HepG2 (cell line): Measurements from ENCODE around the gene RAB34. TPM values are rescaled to one million over a fixed set of nuclear protein-coding genes. Genes with fewer than 3 reads are reported as not detected.
A peak's percentile ranks its signal among the peaks of the same experiment; 100 is the strongest.

Source experiments
- ATAC-seq: fragments of 200-7000 bp; cut with Tn5 transposase; 3 replicates; pipeline ENCODE4 v1.9.1; 2020; ENCODE audit warnings: mild to moderate bottlenecking, moderate library complexity
- BruUV-seq: library from RNA; stranded (reverse); fragments of 400-500 nt; replicated peaks from 2 replicates; lab custom pipeline; 2021; lab: Mats Ljungman, UMichigan
- CTCF ChIA-PET: fragments of 300-600 bp; formaldehyde crosslinking; extraction: SDS; loops from one replicate; lab custom pipeline; 2021; ENCODE audit warnings: low total read pairs, inconsistent platforms, low intra/inter-chr PET ratio; lab: Yijun Ruan, JAX
- POLR2A ChIA-PET: fragments of 350-600 bp; sonication (Branson Sonifier 250); formaldehyde crosslinking; loops from one replicate; lab custom pipeline; 2020; ENCODE audit warnings: antibody characterized with exemption, inconsistent platforms; lab: Yijun Ruan, JAX
- DNase-seq: peaks from one replicate; pipeline ENCODE4 v3.0.0-alpha.2; 2015; ENCODE audit warnings: low spot score
- FAIRE-seq: peaks from 3 replicates; lab custom pipeline; 2011; peaks lifted over from hg19 to GRCh38; lab: Jason Lieb, UNC
- H2AFZ ChIP-seq: one replicate; pipeline ENCODE4 v1.6.1; 2011; ENCODE audit warnings: low read length, inconsistent platforms
- H3K27ac ChIP-seq: fragments of 300-600 bp; 3 replicates; pipeline ENCODE4 v1.8.0; 2011; ENCODE audit warnings: mixed run types, mild to moderate bottlenecking, mixed read lengths, low read length, inconsistent platforms; ENCODE audit not compliant: insufficient read depth; ENCODE audit errors: extremely low read length
- H3K27me3 ChIP-seq, 2 experiments: fragments of 200-600 bp in 1 of 2; 2 replicates in 1 of 2; 3 replicates in 1 of 2; pipeline versions ENCODE4 v1.6.0 to v1.8.0; 2011; ENCODE audit warnings: low read length in 2 of 2, mild to moderate bottlenecking in 2 of 2, moderate library complexity in 2 of 2, inconsistent platforms in 1 of 2; ENCODE audit not compliant: insufficient read depth in 2 of 2, control insufficient read depth in 1 of 2
- H3K36me3 ChIP-seq, 2 experiments: fragments of 200-600 bp in 1 of 2; replicated peaks in 1 of 2; 2 replicates in 1 of 2; 3 replicates in 1 of 2; pipeline versions ENCODE4 v1.5.1 to v1.8.0; 2011; ENCODE audit warnings: low read length in 2 of 2, inconsistent platforms in 1 of 2; ENCODE audit not compliant: insufficient read depth in 2 of 2, control insufficient read depth in 1 of 2
- H3K4me1 ChIP-seq: 2 replicates; pipeline ENCODE4 v1.5.1; 2012; ENCODE audit warnings: low read length, inconsistent platforms; ENCODE audit not compliant: insufficient read depth
- H3K4me2 ChIP-seq: 2 replicates; pipeline ENCODE4 v1.6.0; 2011; ENCODE audit warnings: low read depth, low read length, inconsistent platforms
- H3K4me3 ChIP-seq, 3 experiments: fragments of 200-600 bp in 1 of 3; sonication (generic), shearing (Covaris generic) in 1 of 3; replicated peaks in 1 of 3; 2 replicates each; pipeline ENCODE4 v1.5.1; 2011 to 2016; ENCODE audit warnings: low read length in 3 of 3, inconsistent platforms in 2 of 3, low read depth in 2 of 3, mild to moderate bottlenecking in 2 of 3, control low read depth in 1 of 3, mixed read lengths in 1 of 3; ENCODE audit not compliant: insufficient read depth in 1 of 3
- H3K79me2 ChIP-seq: one replicate; pipeline ENCODE4 v1.6.1; 2011; ENCODE audit warnings: low read length, inconsistent platforms; ENCODE audit not compliant: insufficient read depth
- H3K9ac ChIP-seq: 2 replicates; pipeline ENCODE4 v1.6.0; 2011; ENCODE audit warnings: mild to moderate bottlenecking, low read depth, low read length, inconsistent platforms; ENCODE audit not compliant: insufficient read depth
- H3K9me3 ChIP-seq: 2 replicates; pipeline ENCODE4 v1.5.1; 2012; ENCODE audit warnings: mild to moderate bottlenecking, low read length
- H4K20me1 ChIP-seq: 2 replicates; pipeline ENCODE4 v1.6.0; 2011; ENCODE audit warnings: inconsistent platforms, mild to moderate bottlenecking, low read length, moderate library complexity; ENCODE audit not compliant: insufficient read depth
- ZMAT3 ChIP-seq: sonication (generic); formaldehyde crosslinking; conservative IDR thresholded peaks from 2 replicates; pipeline ENCODE4 v1.7.0; 2021; ENCODE audit warnings: missing genetic modification reagents
- ZNF776 ChIP-seq: sonication (generic); formaldehyde crosslinking; IDR thresholded peaks from 2 replicates; pipeline ENCODE4 v1.4.0; 2020; ENCODE audit warnings: mild to moderate bottlenecking, missing genetic modification reagents
- WGBS: methylation state at CpG from one replicate; pipeline ENCODE4 v1.1.6; 2017; ENCODE audit warnings: low lambda C conversion rate; 5-methylcytosine and 5-hydroxymethylcytosine counted together
- in situ Hi-C: cut with HindIII; loops from 2 replicates; pipeline ENCODE4 v1.10.0; 2017; ENCODE audit warnings: low pct_unique_long_range_greater_than_20kb; ENCODE audit not compliant: extremely low pct_ligation_motif_present
- intact Hi-C: fragments of 100-400 bp; cut with micrococcal nuclease; formaldehyde crosslinking; loops from one replicate; pipeline ENCODE4 v1.10.0; 2022; ENCODE audit not compliant: unreplicated experiment
- polyA plus RNA-seq, 8 experiments: library from polyadenylated mRNA; depleted of rRNA in 3 of 8; stranded (reverse) in 7 of 8; unstranded in 1 of 8; fragments of >200 nt; fragmentation: Illumina TruSeq in 4 of 8; extraction: Trizol in 4 of 8; gene quantifications; 2 replicates each; pipeline versions ENCODE4 v1.2.1 to v1.2.3, GENCODE V29; 2011 to 2016; ENCODE audit warnings: low read depth in 4 of 8, missing spikeins in 1 of 8, mixed read lengths in 1 of 8; ENCODE audit not compliant: insufficient read depth in 1 of 8
- total RNA-seq, 5 experiments: library from RNA; depleted of rRNA; stranded (reverse); fragments of >200 nt; fragmentation: Illumina TruSeq; extraction: Trizol; gene quantifications; 2 replicates each; pipeline ENCODE4 v1.2.3, GENCODE V29; 2016; ENCODE audit warnings: low read depth in 1 of 5
- TF ChIP-seq, protein P1 (sequence below): sonication (generic); formaldehyde crosslinking; IDR thresholded peaks from 2 replicates; pipeline ENCODE4 v1.4.0; 2020; ENCODE audit warnings: missing genetic modification reagents
- TF ChIP-seq, protein P2 (sequence below): sonication (generic); formaldehyde crosslinking; IDR thresholded peaks from 2 replicates; pipeline ENCODE4 v1.5.0; 2020; ENCODE audit warnings: mild to moderate bottlenecking, missing genetic modification reagents, moderate library complexity

RAB34 gene
- total and polyA plus RNA-seq, 2 of the 13 experiments (the other 11 are each of a cell fraction or from before 2014, with no cell fraction given): 0.49 TPM; not detected in 1

DNA sequence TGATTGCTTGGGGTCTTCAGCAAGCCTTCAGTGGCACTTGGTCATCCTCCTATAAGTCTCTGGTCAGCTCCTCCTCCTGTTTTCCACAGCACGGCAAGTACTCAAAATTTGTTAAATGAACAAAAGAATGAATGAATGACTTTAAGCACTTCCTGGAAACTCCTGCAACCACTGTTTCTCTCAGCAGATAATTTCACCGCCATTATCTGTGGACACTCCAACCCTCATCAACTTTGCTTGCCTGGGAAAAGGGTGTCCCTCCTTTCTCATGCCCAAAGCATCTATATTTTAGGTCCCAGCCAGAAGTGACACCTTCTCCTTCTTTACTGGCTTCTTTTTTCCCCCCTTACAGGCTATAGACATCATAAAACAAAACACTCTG is 10.3 kb downstream of the RAB34 start:
- no peak for DNase-seq
- H3K9me3 ChIP-seq: no peaks in the 10 kb centered on the region
- no peak overlapping the region for H3K4me3 ChIP-seq
- H4K20me1 ChIP-seq: no peaks in the 10 kb centered on the region
- peaks cover 49% of the 10 kb centered on the region for H3K4me1 ChIP-seq
- no peak overlapping the region for H3K9ac ChIP-seq
- H3K4me2 ChIP-seq: no peak overlapping the region
- intact Hi-C loops: no loop called here
- no peak for TF ChIP-seq ZNF776 (CRISPR knock-in tag)
- TF ChIP-seq, all 625 proteins: peak for 0
- H3K27me3 ChIP-seq: no peaks in the 10 kb centered on the region
- no peaks in the 10 kb centered on the region for H3K79me2 ChIP-seq
- in situ Hi-C loops: no loop called here
- H3K36me3 ChIP-seq: peaks cover 6 to 9% of the 10 kb centered on the region in 2 experiments
- 91% methylated on average over 2 of the region's 2 CpGs for WGBS
- CTCF ChIA-PET: no interaction called here
- FAIRE-seq: no peak
- H3K27ac ChIP-seq: no peak overlapping the region
- BruUV-seq: no TSS peak
- no peak for ATAC-seq
- H2AFZ ChIP-seq: no peak overlapping the region
- POLR2A ChIA-PET: interaction anchor here (10.1 to 10.8 kb wide), 2 partner anchors 8 to 14 kb away, joined by 145 to 220 read pairs; partner anchors contain the start of gene RPL23A

DNA sequence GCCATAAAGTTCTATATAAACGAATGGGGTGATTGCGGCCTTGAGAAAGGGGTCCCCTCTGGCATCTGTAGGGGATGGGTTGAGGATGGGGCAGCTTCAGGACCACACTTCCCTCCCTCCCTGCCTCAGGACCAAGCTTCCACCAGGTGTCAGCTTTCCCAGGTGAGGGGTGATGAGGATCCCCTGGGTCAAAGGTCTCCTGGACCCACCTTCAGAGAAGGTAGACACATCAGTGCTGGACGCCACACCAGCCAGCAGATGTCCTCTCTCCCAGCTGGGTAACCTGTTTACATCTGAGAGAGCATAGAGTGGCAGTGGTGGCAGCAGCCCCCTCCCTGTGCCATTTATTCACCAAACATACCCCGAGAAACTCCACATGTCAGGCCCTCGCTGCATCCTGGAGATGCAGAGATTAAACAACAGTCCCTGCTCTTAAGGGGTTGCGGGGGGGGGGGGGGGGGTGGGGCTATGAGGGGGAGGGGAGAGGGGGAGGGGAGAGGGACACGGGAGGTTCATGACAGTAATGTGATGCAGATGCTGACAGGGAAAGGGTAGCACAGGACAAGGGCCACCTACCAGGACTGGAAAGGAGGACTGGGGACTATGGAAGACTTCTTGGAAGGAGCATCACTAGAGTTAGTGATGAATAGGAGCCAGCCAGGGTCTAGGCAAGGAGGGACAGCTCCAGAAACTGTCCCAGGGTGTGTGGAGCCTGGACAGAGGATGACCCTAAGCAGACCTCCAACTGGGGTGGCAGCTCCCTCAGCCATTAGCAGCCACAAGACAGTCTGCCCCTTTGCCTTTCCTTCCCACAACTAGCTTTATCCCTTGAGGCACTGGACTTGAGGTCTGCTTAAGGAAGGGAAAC is 11.0 kb downstream of the RAB34 start:
- Histone ChIP-seq H3K36me3 (peaks cover 8 to 12% of the 10 kb centered on the region in 2 experiments), H3K4me2 (no peak overlapping the region), H3K27ac (no peak overlapping the region), H3K4me3 (no peak overlapping the region), H3K9ac (no peak overlapping the region), H3K27me3 (no peaks in the 10 kb centered on the region), H4K20me1 (no peaks in the 10 kb centered on the region), H3K79me2 (no peaks in the 10 kb centered on the region), H2AFZ (no peak overlapping the region), H3K9me3 (no peaks in the 10 kb centered on the region), H3K4me1 (peaks cover 49% of the 10 kb centered on the region)
- DNase-seq (no peak), ATAC-seq (no peak), FAIRE-seq (no peak)
- intact Hi-C loops (no loop called here), in situ Hi-C loops (no loop called here)
- ChIA-PET POLR2A (interaction anchor here (10.1 to 10.8 kb wide), 2 partner anchors 8 to 14 kb away, joined by 145 to 220 read pairs; partner anchors contain the start of gene RPL23A), CTCF (no interaction called here)
- WGBS: 96% methylated on average over 2 of the region's 7 CpGs
- no TSS peak for BruUV-seq
- TF ChIP-seq, protein P1, sequence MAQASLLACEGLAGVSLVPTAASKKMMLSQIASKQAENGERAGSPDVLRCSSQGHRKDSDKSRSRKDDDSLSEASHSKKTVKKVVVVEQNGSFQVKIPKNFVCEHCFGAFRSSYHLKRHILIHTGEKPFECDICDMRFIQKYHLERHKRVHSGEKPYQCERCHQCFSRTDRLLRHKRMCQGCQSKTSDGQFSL: 0 out of 2 replicates have a peak, but pooled peaks have one; percentile 30
- TF ChIP-seq ZMAT3: no peak
- TF ChIP-seq, protein P2, sequence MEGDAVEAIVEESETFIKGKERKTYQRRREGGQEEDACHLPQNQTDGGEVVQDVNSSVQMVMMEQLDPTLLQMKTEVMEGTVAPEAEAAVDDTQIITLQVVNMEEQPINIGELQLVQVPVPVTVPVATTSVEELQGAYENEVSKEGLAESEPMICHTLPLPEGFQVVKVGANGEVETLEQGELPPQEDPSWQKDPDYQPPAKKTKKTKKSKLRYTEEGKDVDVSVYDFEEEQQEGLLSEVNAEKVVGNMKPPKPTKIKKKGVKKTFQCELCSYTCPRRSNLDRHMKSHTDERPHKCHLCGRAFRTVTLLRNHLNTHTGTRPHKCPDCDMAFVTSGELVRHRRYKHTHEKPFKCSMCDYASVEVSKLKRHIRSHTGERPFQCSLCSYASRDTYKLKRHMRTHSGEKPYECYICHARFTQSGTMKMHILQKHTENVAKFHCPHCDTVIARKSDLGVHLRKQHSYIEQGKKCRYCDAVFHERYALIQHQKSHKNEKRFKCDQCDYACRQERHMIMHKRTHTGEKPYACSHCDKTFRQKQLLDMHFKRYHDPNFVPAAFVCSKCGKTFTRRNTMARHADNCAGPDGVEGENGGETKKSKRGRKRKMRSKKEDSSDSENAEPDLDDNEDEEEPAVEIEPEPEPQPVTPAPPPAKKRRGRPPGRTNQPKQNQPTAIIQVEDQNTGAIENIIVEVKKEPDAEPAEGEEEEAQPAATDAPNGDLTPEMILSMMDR (CRISPR knock-in tag): peak; percentile 17; the same call in 1 of the 2 replicates
